NCI-H2227 (cell line): Measurements from ENCODE around the gene BEAN1.
"Not testable (repeated sequence)": the region's sequence is repeated elsewhere in the genome, so short reads cannot be mapped to it uniquely, and the experiment has no call there.

Experiments
- DNase-seq: peaks from one replicate; lab custom pipeline; 2025; ENCODE audit not compliant: unreplicated experiment; lab: John Stamatoyannopoulos, UW

BEAN1 gene

GRCh38 chr16:66484453-66485213 is 57.5 kb downstream of the BEAN1 start:
- no peak for DNase-seq

DNA sequence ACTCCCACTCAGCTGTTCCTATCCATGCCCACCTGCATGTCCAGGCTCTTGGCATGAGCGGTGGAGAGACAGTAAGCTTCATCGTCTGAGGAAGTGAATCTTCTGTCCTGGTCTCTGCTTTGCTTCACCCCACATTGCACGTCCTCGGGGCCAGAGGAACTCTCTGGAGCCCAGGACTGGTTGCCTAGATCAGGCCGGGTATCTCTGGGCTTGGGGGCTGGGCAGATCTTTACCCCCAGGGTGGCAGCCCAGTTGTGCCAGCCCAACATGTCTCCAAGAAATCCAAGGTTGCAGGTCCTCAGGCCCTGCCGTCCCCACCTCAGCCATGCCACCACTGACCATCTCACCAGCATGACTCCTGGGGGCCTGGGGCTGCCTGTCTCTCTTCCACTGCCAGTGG is 58.3 kb downstream of the BEAN1 start:
- DNase-seq, result no peak

- DNase-seq, result no peak
Measured at GRCh38 chr16:66486199-66486772, 59.2 kb downstream of the BEAN1 start.

- no peak for DNase-seq
Measured at GRCh38 chr16:66486773-66487579, 59.9 kb downstream of the BEAN1 start.

DNA sequence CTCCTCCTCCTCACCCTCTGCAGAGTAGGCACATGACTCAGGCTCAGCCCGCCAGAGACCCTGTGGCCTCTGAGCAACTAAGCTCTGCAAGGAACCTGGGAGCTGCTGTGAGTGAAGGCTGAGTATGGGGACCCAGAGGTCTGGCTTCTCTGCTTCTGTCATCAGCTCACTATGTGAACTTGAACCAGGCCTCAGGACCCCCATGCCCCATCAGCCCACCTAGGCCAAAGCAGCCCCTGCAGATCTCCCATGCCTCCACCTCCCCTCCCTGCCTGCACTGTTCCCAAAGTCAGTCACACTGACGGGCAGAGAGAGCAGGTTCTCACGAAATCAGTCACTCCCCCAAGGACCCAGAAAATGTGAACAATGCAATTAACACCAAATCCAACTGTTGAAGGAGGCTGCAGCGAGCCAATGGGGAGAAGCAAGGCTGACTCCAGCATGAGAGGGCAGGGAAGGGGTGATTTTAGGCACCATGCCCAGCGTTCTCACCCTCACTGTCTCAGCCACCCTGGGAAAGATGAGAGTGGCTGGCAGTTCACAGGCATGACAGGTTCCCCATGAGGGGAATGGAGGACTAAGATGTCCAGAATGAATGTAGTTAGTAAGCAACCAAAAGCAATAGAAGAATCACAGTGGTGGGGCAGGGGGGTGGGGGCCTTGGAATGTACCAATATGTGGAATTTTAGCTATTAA is 60.6 kb downstream of the BEAN1 start:
- no peak for DNase-seq

- no peak for DNase-seq
Measured at GRCh38 chr16:66488505-66488904, 61.4 kb downstream of the BEAN1 start.

- no peak for DNase-seq
Measured at GRCh38 chr16:66489385-66489784, 62.3 kb downstream of the BEAN1 start.

GRCh38 chr16:66489818-66490217 is 62.7 kb downstream of the BEAN1 start:
- no peak for DNase-seq

DNA sequence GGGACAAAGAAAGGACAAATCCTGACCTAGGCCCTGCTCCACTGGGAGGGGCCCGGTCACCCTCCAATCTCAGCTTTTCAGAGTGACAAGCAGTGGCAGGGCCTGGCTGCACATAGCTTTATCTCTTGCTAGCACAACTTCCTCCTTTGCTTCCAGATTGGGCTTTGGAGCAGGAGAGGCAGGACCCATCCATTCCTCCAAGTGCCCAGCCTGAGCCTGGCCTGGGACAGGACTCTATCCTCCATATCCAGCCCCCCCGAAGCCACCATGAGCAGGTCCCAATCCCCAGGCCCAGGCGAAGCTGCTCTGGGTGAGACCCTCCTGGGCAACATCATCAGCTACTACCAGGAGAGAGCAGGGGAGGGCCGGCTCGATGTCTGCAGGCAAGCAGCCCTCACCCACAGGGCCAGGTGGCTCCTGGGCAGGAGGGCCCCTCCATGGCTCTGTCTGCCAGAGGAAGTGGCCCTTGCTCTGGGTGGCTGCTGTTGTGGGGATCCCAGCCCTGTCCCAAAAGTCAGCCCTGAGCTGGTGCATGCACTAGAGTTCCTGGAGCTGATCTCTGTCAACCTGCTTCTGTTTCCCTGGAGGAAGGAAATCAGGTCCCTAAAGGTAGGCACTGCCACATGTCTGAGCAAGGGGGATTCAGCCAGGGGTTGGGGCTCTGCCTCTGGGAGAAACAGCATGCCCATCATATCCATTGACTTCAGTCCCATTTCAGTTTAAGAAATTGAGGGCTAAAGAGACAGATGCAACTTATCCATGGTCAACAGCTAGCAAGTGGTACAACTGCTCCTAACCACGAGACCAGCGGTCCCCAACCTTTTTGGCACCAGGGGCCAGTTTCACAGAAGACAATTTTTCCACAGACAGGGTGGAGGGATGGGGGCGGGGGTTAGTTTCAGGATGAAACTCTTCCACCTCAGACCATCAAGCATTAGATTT is 64.0 kb downstream of the BEAN1 start:
- no peak for DNase-seq

DNA sequence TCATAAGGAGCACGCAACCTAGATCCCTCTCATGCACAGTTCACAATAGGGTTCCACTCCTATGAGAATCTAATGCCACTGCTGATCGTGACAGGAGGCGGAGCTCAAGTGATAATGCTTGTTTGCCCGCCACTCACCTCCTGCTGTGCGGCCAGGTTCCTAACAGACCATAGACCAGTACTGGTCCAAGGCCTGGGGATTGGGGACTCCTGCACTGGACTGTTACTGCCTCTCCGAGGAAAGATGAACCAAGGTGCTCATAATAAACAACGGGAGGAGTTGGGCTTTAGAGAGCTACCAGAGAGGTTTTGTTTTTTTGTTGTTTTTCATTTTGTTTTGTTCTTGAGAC is 64.6 kb downstream of the BEAN1 start:
- DNase-seq, result no peak

GRCh38 chr16:66493490-66494401 is 66.7 kb downstream of the BEAN1 start:
- no peak for DNase-seq

DNA sequence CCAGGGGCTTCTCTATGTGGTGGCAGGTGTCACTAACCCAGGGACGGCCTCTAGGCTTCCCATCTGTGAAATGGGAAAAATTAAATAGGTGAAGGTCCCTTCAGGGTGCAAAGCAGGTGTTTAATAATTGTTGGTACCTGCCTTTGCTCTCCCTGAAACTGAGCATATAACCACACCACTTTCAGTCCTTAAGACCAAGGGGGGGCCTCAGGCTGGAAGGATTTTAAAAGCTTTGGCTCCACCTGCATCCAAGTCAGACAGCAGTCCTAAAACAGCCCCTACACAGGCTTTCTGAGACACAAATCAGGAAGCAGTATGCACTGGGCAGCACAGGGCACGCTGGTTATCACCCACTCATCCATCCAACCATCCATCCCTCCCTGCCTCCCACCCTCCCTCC is 67.8 kb downstream of the BEAN1 start:
- DNase-seq, result no peak

GRCh38 chr16:66495440-66495839 is 68.3 kb downstream of the BEAN1 start:
- DNase-seq, result no peak

DNA sequence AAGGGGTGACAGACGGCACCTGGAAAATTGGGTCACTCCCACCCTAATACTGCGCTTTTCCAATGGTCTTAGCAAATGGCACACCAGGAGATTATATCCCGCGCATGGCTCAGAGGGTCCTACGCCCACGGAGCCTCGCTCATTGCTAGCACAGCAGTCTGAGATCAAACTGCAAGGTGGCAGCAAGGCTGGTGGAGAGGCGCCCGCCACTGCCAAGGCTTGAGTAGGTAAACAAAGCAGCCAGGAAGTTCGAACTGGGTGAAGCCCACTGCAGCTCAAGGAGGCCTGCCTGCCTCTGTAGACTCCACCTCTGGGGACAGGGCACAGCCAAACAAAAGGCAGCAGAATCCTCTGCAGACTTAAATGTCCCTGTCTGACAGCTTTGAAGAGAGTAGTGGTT is 69.1 kb downstream of the BEAN1 start:
- DNase-seq, result not testable (repeated sequence)

DNA sequence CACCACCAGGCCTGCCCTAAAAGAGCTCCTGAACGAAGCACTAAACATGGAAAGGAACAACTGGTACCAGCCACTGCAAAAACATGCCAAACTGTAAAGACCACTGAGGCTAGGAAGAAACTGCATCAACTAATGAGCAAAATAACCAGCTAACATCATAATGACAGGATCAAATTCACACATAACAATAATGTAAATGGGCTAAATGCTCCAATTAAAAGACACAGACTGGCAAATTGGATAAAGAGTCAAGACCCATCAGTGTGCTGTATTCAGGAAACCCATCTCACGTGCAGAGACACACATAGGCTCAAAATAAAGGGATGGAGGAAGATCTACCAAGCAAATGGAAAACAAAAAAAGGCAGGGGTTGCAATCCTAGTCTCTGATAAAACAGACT is 70.8 kb downstream of the BEAN1 start:
- not testable (repeated sequence) for DNase-seq

- DNase-seq, result not testable (repeated sequence)
Measured at GRCh38 chr16:66501563-66501962, 74.5 kb downstream of the BEAN1 start.

GRCh38 chr16:66502020-66502913 is 75.2 kb downstream of the BEAN1 start:
- DNase-seq, result no peak

DNA sequence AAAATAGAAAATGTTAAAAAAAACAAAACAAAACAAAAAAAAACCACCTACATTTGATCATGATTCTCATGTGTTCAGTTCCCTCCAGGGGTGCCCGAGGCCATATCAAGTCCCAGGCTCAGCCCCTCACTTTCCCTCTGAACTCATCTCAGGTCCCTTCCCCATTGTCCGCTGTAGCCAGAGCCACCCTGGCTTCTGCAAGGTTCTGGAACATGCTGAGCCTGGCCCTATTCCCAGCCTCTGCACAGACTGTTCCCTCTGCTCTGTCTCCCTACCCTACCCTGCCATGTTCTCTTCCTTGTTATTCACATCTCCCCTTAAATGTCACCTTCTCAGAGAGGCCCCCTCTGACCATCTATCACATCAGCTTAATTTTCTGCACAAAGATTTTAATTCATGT is 75.9 kb downstream of the BEAN1 start:
- no peak for DNase-seq
